Hair follicular keratinocyte (primary cell): ENCODE data around the gene RAB2B. TPM values are rescaled to one million over a fixed set of nuclear protein-coding genes. Genes with fewer than 3 reads are reported as not detected.

ENCODE experiments used
- total RNA-seq: library from RNA; depleted of rRNA; stranded (reverse); fragments of >200 nt; gene quantifications from 2 replicates; pipeline ENCODE4 v1.2.3, GENCODE V29; 2015

Gene RAB2B
- total RNA-seq = 6.7 and 11.1 TPM in 2 replicates

DNA sequence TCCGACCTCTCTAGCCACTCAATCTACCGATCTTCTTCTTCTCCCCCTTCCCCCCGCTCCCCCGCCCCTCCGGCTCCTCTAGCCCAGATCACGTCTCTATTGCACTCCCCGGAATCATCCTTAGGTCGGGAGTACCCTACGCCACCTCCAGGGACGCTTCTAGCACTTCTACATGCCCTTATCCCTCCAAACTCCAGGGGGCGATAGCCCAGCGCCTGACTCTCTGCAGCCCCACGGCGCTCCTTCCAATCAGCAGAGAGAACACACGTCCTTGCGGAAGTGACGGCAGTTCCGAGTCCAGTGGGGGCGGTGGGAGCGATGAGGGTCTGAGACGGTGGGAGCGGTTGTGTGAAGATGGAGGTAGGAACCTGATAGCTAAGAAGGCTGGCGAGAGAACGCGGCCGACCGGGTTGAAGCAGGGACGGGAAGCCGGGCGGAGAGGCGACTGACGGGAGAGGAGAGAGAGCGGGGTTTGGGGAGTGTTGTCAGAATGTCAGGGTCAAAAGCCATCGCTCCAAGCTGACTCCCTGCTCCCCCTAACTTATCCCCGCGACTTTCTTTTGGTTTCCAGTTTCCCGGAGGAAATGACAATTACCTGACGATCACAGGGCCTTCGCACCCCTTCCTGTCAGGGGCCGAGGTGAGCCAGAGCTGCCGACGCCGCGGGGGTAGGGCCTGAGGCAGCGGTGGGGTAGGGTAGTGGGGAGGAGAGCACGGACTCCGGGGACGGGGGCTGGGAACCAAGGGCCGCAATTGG is at the start of gene RAB2B, which contains the start of gene TOX4:
TSS of gene RAB2B (minus strand) at position 35 of the 757 bp plus-strand sequence. CDS start 87 bp downstream, outside the sequence.
TSS of gene TOX4 (plus strand) at position 271 of the 757 bp plus-strand sequence. CDS start at position 355, 84 bp downstream.

DNA sequence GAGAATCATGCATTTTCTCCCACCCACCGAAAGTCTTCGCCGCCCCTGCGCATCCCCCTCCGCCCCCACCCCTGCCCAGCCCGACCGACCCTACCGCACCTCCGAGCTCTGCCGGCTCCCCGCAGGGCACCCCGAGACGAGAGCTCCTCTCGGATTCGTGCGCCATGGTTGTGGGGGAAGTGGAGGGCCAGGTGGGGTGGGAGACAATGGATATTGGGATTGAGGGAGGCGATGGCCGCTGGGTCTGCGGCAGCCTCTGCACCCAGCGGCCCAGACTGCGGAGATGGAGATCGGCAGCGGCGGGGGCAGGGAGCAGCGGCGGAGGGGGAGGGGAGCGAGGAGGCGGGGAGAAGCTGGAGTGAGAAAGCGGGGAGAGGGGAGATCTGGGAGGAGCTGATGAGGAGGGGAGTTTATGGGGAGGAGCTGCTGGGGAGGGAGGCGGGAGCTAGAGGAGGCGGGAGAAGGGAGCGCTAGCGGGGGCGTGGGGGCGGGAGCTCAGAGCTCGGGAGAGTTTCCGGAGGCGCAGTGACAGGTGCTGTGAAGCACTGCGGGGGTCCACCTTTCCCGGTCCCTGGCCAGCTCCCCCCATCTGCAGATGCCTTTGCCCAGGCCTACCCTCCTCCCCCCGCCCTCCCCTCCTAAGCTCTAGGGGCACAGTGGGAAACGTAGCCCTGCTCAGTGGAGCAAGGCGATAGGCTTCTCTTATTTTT is 49.4 kb upstream of the RAB2B start, which contains the start of gene SALL2:
TSS of gene SALL2 (minus strand) at position 385 of the 710 bp plus-strand sequence. CDS start at position 166, 219 bp downstream.

DNA sequence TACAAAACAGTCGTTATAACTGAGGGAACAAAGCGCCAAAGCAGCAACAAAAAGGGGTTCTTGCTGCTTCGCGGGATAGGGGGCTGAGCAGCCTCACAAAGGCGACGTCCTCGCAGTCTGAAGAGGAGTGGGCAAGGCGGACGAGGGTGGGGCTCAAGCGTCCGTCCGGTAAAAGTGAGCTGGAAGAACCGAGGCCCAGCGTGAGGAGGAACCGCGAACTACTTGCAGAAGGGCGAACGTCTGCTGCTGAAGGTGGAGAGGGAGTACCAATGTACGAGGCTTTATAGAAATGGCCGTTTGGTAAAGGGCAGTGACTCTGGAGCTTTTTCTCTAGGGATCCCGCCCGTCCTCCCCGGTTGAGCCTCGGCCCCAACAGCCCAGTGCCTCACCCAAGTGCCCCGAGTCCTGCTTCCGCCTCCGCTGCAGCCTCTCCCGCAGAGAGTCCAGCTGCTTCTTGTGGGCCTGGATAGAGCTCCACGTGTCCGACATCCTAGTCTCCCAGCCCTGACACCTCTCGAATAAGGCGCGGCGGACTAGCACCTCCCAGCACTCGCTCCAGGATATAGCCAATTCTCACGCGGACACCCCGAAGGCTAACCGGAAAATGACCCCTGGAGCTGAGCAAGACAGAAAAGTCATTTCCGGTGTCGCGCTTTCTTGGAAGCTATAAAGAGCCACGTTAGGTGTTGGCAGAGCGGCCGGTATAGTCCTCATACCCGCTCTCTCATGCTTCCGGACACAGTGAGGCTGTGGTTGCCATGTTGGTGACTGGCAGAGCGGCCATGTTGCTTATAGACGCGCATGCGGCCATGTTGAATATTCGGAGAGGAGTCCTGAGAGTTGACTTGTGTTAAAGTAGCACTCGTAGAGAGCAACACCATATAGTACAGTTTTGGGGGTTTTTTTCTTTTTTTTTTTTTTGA is 34.2 kb upstream of the RAB2B start, which contains the start of gene METTL3:
TSS of gene METTL3 (minus strand) at position 606 of the 923 bp plus-strand sequence. CDS start at position 489, 117 bp downstream.

DNA sequence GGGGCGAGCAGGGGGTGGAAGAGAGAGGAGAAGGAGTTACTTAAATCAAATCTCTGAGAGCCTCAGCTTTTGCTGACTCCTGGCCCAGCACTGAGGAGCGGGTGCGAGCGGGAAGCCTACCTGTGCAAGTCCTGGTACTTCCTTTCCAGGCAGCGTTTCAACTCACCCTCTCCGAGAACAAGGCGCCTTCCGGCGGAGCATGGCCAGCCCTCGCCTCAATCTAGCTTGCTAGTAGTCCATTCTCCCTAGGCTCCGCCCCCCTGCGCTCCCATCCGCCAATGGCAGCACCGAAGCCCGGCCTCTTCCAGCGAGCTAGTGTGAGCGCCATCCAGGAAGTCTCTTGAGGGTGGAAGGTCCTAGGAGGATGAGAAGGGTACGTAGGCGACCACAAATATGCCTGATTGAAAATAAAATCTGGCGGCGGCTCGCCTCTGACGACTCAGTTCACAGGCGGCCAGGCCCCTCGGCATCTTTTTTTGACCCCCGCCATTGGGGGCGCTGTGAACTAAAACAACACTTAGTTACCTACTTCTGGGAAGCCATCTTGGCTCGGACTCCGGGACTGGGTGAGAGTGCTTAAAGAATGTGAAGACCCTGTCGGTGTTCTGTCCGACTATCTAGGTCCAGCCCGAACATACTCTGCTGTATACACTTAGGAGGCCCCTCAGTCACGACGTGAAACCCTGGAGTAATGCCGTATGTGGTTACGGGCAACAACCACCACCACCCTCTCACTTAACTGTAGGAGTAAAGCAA is 20.7 kb downstream of the RAB2B start, which contains the start of gene CHD8:
TSS of gene CHD8 (minus strand) at position 212 of the 756 bp plus-strand sequence. CDS start 24,480 bp downstream, outside the sequence.

Other genes starting within 250 kb of the RAB2B start
- 530 and 909 TPM in 2 replicates for gene HNRNPC, start 207.5 kb downstream of the RAB2B start, total RNA-seq
- gene RPGRIP1, start 196.9 kb downstream of the RAB2B start, total RNA-seq = not detected in 2 replicates
- gene SUPT16H, start 92.9 kb downstream of the RAB2B start, total RNA-seq = 49.4 and 66.3 TPM in 2 replicates
- 33.9 and 46.5 TPM in 2 replicates for gene CHD8, start 20.8 kb downstream of the RAB2B start, total RNA-seq
- gene TOX4, start 236 bp upstream of the RAB2B start, total RNA-seq = 17.8 and 24.3 TPM in 2 replicates
- 29.0 and 41.7 TPM in 2 replicates for gene METTL3, start 34.4 kb upstream of the RAB2B start, total RNA-seq
- gene SALL2, start 49.4 kb upstream of the RAB2B start, total RNA-seq = 1.2 and 3.2 TPM in 2 replicates
- gene OR10G3, start 103.1 kb upstream of the RAB2B start, total RNA-seq = not detected in 2 replicates
- not detected in 2 replicates for gene OR10G2, start 158.0 kb upstream of the RAB2B start, total RNA-seq
- not detected in 2 replicates for gene OR4E2, start 176.9 kb upstream of the RAB2B start, total RNA-seq
- gene OR4E1, start 196.9 kb upstream of the RAB2B start, total RNA-seq = not detected in 2 replicates